ENCODE data around the gene RPL22. TPM values are rescaled to one million over a fixed set of nuclear protein-coding genes. Genes with fewer than 3 reads are reported as not detected.
A peak's percentile ranks its signal among the peaks of the same experiment; 100 is the strongest.

Gene RPL22
- total RNA-seq, 1 donor: 169 TPM

GRCh38 chr1:6241107-6241886, 41.9 kb upstream of the RPL22 start:
- DNase-seq (ENCODE audit: low read depth): no peak
- H3K4me3 ChIP-seq (ENCODE audit: low read depth, low read length): no peak overlapping the region
- no peak for TF ChIP-seq CTCF (IDR thresholded peaks at IDR 0.05; ENCODE audit: insufficient read depth, low read length)

GRCh38 chr1:6239950-6240768, 40.8 kb upstream of the RPL22 start:
- peak; percentile 41 for DNase-seq (ENCODE audit: low read depth)
- no peak overlapping the region for H3K4me3 ChIP-seq (ENCODE audit: low read depth, low read length)
- TF ChIP-seq CTCF (IDR thresholded peaks at IDR 0.05; ENCODE audit: insufficient read depth, low read length): no peak

GRCh38 chr1:6239213-6239752, 39.9 kb upstream of the RPL22 start:
- no peak for TF ChIP-seq CTCF (IDR thresholded peaks at IDR 0.05; ENCODE audit: insufficient read depth, low read length)
- DNase-seq (ENCODE audit: low read depth): no peak
- H3K4me3 ChIP-seq (ENCODE audit: low read depth, low read length): no peak overlapping the region

- TF ChIP-seq CTCF (IDR thresholded peaks at IDR 0.05; ENCODE audit: insufficient read depth, low read length): no peak
- H3K4me3 ChIP-seq (ENCODE audit: low read depth, low read length): no peak overlapping the region
- DNase-seq (ENCODE audit: low read depth): no peak
Observed at GRCh38 chr1:6237093-6237492, 37.7 kb upstream of the RPL22 start.

- peak overlapping the region; percentile 87 for H3K4me3 ChIP-seq (ENCODE audit: low read depth, low read length)
- DNase-seq (ENCODE audit: low read depth): no peak
- no peak for TF ChIP-seq CTCF (IDR thresholded peaks at IDR 0.05; ENCODE audit: insufficient read depth, low read length)
Observed at GRCh38 chr1:6235296-6235677, 35.9 kb upstream of the RPL22 start.

- DNase-seq (ENCODE audit: low read depth): peak; percentile 25
- H3K4me3 ChIP-seq (ENCODE audit: low read depth, low read length): peak overlapping the region; percentile 87
- TF ChIP-seq CTCF (IDR thresholded peaks at IDR 0.05; ENCODE audit: insufficient read depth, low read length): no peak
Observed at GRCh38 chr1:6234502-6235295, 35.3 kb upstream of the RPL22 start.
